Neural cell (in vitro differentiated cells): ENCODE data around the gene USP12.

Experiments used
- CTCF ChIP-seq: fragments of 450-650 bp; IDR thresholded peaks from 2 replicates; pipeline ENCODE4 v1.5.1; 2014; ENCODE audit warnings: antibody characterized with exemption, mild to moderate bottlenecking, moderate library complexity; ENCODE audit not compliant: poor library complexity, severe bottlenecking
- TF ChIP-seq, protein P1 (sequence below): IDR thresholded peaks from 2 replicates; pipeline ENCODE4 v1.6.1; 2012; ENCODE audit warnings: borderline replicate concordance

- no peak for TF ChIP-seq CTCF
- TF ChIP-seq, protein P1, sequence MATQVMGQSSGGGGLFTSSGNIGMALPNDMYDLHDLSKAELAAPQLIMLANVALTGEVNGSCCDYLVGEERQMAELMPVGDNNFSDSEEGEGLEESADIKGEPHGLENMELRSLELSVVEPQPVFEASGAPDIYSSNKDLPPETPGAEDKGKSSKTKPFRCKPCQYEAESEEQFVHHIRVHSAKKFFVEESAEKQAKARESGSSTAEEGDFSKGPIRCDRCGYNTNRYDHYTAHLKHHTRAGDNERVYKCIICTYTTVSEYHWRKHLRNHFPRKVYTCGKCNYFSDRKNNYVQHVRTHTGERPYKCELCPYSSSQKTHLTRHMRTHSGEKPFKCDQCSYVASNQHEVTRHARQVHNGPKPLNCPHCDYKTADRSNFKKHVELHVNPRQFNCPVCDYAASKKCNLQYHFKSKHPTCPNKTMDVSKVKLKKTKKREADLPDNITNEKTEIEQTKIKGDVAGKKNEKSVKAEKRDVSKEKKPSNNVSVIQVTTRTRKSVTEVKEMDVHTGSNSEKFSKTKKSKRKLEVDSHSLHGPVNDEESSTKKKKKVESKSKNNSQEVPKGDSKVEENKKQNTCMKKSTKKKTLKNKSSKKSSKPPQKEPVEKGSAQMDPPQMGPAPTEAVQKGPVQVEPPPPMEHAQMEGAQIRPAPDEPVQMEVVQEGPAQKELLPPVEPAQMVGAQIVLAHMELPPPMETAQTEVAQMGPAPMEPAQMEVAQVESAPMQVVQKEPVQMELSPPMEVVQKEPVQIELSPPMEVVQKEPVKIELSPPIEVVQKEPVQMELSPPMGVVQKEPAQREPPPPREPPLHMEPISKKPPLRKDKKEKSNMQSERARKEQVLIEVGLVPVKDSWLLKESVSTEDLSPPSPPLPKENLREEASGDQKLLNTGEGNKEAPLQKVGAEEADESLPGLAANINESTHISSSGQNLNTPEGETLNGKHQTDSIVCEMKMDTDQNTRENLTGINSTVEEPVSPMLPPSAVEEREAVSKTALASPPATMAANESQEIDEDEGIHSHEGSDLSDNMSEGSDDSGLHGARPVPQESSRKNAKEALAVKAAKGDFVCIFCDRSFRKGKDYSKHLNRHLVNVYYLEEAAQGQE, result no peak
These were observed 21.4 kb upstream of the USP12 start for GRCh38 chr13:27192973-27193372.
